ENCODE results near the gene RHBG.
"Not testable (repeated sequence)": the region's sequence is repeated elsewhere in the genome, so short reads cannot be mapped to it uniquely, and the experiment has no call there.

The RHBG gene
- total RNA-seq, result 0 to 0.16 (median 0) reads per million in 18 experiments

GRCh38 chr1:156368889-156369684 is at the start of gene RHBG:
Gene RHBG, plus strand, starts transcription at chr1:156369211. Its CDS starts 39 bp downstream, at chr1:156369250.
- DNase-seq, result peak; percentile 31 to 47

GRCh38 chr1:156319664-156320063 is 49.3 kb upstream of the RHBG start:
- peak; percentile 39 to 54 for DNase-seq

- no peak for DNase-seq
These were observed 48.5 kb upstream of the RHBG start for GRCh38 chr1:156320560-156320959.

GRCh38 chr1:156323179-156323578 is 45.8 kb upstream of the RHBG start:
- DNase-seq, result not testable (repeated sequence)

GRCh38 chr1:156336242-156336641 is 32.8 kb upstream of the RHBG start:
- DNase-seq, result no peak

GRCh38 chr1:156337052-156337887 is 31.7 kb upstream of the RHBG start:
- no peak for DNase-seq

GRCh38 chr1:156337888-156338179 is 31.2 kb upstream of the RHBG start:
- no peak for DNase-seq

- DNase-seq, result peak; percentile 100
These were observed 30.6 kb upstream of the RHBG start, which contains the start of the genes CCT3 and TSACC for GRCh38 chr1:156338180-156338976. Gene CCT3, minus strand, starts transcription at chr1:156338292. Its CDS starts 108 bp downstream, at chr1:156338184. Gene TSACC, plus strand, starts transcription at chr1:156338526. Its CDS starts 1,232 bp downstream, at chr1:156339758.

- DNase-seq, result peak in 1 of 2 donors; percentile 6
These were observed 26.6 kb upstream of the RHBG start for GRCh38 chr1:156342166-156342955.

GRCh38 chr1:156344409-156344808 is 24.6 kb upstream of the RHBG start:
- DNase-seq, result no peak

GRCh38 chr1:156346035-156346434 is 23.0 kb upstream of the RHBG start:
- DNase-seq, result not testable (repeated sequence)

- DNase-seq, result no peak
These were observed 22.4 kb upstream of the RHBG start for GRCh38 chr1:156346636-156347035.

GRCh38 chr1:156347331-156347730 is 21.7 kb upstream of the RHBG start:
- no peak for DNase-seq

GRCh38 chr1:156352481-156352880 is 16.5 kb upstream of the RHBG start:
- not testable (repeated sequence) for DNase-seq

GRCh38 chr1:156356262-156356874 is 12.6 kb upstream of the RHBG start:
- no peak for DNase-seq

GRCh38 chr1:156356875-156357534 is 12.0 kb upstream of the RHBG start:
- no peak for DNase-seq

GRCh38 chr1:156357977-156358376 is 11.0 kb upstream of the RHBG start:
- DNase-seq, result no peak

GRCh38 chr1:156358641-156359040 is 10.4 kb upstream of the RHBG start:
- DNase-seq, result no peak

GRCh38 chr1:156359249-156359648 is 9.8 kb upstream of the RHBG start:
- no peak for DNase-seq

GRCh38 chr1:156359973-156360372 is 9.0 kb upstream of the RHBG start:
- DNase-seq, result peak in 1 of 2 donors; percentile 27

GRCh38 chr1:156360534-156360933 is 8.5 kb upstream of the RHBG start:
- no peak for DNase-seq
